GM19351 (cell line): ENCODE data around the gene EHMT1.
"Not testable (repeated sequence)": the region's sequence is repeated elsewhere in the genome, so short reads cannot be mapped to it uniquely, and the experiment has no call there.

ENCODE experiments used
- ATAC-seq: cut with Tn5 transposase; IDR thresholded peaks from one replicate; pipeline ENCODE4 v1.9.1; 2021; ENCODE audit warnings: mild to moderate bottlenecking, moderate library complexity; ENCODE audit not compliant: unreplicated experiment

Gene EHMT1

GRCh38 chr9:137800196-137801022, 181.6 kb downstream of the EHMT1 start:
- ATAC-seq = no peak

GRCh38 chr9:137801023-137801319, 182.2 kb downstream of the EHMT1 start:
- ATAC-seq = no peak

- no peak for ATAC-seq
These were observed 183.2 kb downstream of the EHMT1 start for GRCh38 chr9:137802021-137802420.

- ATAC-seq = no peak
These were observed 183.9 kb downstream of the EHMT1 start for GRCh38 chr9:137802521-137803243.

- ATAC-seq = no peak
These were observed 186.3 kb downstream of the EHMT1 start for GRCh38 chr9:137804908-137805630.

- no peak for ATAC-seq
These were observed 189.2 kb downstream of the EHMT1 start for GRCh38 chr9:137807721-137808703.

GRCh38 chr9:137809040-137809576, 190.3 kb downstream of the EHMT1 start:
- no peak for ATAC-seq

- ATAC-seq = not testable (repeated sequence)
These were observed 191.1 kb downstream of the EHMT1 start for GRCh38 chr9:137809726-137810450.

- no peak for ATAC-seq
These were observed 192.6 kb downstream of the EHMT1 start for GRCh38 chr9:137811283-137811870.

GRCh38 chr9:137812356-137813023, 193.7 kb downstream of the EHMT1 start:
- no peak for ATAC-seq

- no peak for ATAC-seq
These were observed 194.4 kb downstream of the EHMT1 start for GRCh38 chr9:137813167-137813566.

- ATAC-seq = no peak
These were observed 195.0 kb downstream of the EHMT1 start for GRCh38 chr9:137813651-137814415.

- ATAC-seq = no peak
These were observed 195.6 kb downstream of the EHMT1 start for GRCh38 chr9:137814436-137814835.

- no peak for ATAC-seq
These were observed 196.0 kb downstream of the EHMT1 start for GRCh38 chr9:137814841-137815240.

GRCh38 chr9:137815256-137816255, 196.8 kb downstream of the EHMT1 start:
- no peak for ATAC-seq

GRCh38 chr9:137816531-137817235, 197.9 kb downstream of the EHMT1 start:
- no peak for ATAC-seq
